Activated CD8-positive, alpha-beta memory T cell treated with anti-CD3 and anti-CD28 coated beads, Interleukin-2, amount 50 U/mL, for 48 hours (primary cell): Measurements from ENCODE around the gene FASTK.

ENCODE experiments used
- DNase-seq: peaks from one replicate; pipeline ENCODE4 v3.0.0-alpha.2; 2020

FASTK gene

GRCh38 chr7:151118108-151119054, 37.8 kb upstream of the FASTK start:
- DNase-seq: no peak

GRCh38 chr7:151117565-151117964, 37.0 kb upstream of the FASTK start:
- DNase-seq: no peak

GRCh38 chr7:151116603-151117440, 36.2 kb upstream of the FASTK start:
- no peak for DNase-seq

GRCh38 chr7:151115836-151116418, 35.3 kb upstream of the FASTK start:
- DNase-seq: no peak

GRCh38 chr7:151115121-151115835, 34.7 kb upstream of the FASTK start:
- peak; percentile 70 for DNase-seq

GRCh38 chr7:151114151-151115090, 33.8 kb upstream of the FASTK start:
- DNase-seq: no peak

- no peak for DNase-seq
Measured at GRCh38 chr7:151113344-151114150, 32.9 kb upstream of the FASTK start.

GRCh38 chr7:151110941-151111645, 30.5 kb upstream of the FASTK start:
- DNase-seq: peak; percentile 85

GRCh38 chr7:151110236-151110940, 29.8 kb upstream of the FASTK start:
- DNase-seq: no peak

- no peak for DNase-seq
Measured at GRCh38 chr7:151109094-151110048, 28.8 kb upstream of the FASTK start.

- DNase-seq: no peak
Measured at GRCh38 chr7:151107882-151108281, 27.3 kb upstream of the FASTK start.

GRCh38 chr7:151104411-151105235, 24.0 kb upstream of the FASTK start:
- DNase-seq: no peak

- no peak for DNase-seq
Measured at GRCh38 chr7:151103973-151104372, 23.4 kb upstream of the FASTK start.

GRCh38 chr7:151102991-151103390, 22.4 kb upstream of the FASTK start:
- DNase-seq: no peak

GRCh38 chr7:151101621-151102396, 21.2 kb upstream of the FASTK start:
- no peak for DNase-seq

- no peak for DNase-seq
Measured at GRCh38 chr7:151100921-151101320, 20.3 kb upstream of the FASTK start.
